ENCODE results near the gene PHF5A. TPM values are rescaled to one million over a fixed set of nuclear protein-coding genes. Genes with fewer than 3 reads are reported as not detected.

The PHF5A gene
- total RNA-seq, 1 donor: 34.5 TPM

DNA sequence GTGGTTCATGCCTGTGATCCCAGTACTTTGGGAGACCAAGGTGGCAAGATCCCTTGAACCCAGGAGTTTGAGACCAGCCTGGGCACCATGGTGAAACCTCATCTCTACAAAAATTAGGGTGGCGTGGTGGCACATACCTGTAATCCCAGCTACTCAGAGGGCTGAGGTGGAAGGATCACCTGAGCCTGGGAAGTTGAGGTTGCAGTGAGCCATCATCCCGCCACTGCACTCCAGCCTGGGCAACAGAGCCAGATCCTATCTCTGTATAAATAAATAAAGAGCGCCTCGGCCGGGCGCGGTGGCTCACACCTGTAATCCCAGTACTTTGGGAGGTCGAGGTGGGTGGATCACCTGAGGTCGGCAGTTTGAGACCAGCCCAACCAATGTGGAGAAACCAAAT is 49.8 kb downstream of the PHF5A start:
- no peak for DNase-seq (ENCODE audit: low read depth in 2 of 3, low spot score in 2 of 3)

DNA sequence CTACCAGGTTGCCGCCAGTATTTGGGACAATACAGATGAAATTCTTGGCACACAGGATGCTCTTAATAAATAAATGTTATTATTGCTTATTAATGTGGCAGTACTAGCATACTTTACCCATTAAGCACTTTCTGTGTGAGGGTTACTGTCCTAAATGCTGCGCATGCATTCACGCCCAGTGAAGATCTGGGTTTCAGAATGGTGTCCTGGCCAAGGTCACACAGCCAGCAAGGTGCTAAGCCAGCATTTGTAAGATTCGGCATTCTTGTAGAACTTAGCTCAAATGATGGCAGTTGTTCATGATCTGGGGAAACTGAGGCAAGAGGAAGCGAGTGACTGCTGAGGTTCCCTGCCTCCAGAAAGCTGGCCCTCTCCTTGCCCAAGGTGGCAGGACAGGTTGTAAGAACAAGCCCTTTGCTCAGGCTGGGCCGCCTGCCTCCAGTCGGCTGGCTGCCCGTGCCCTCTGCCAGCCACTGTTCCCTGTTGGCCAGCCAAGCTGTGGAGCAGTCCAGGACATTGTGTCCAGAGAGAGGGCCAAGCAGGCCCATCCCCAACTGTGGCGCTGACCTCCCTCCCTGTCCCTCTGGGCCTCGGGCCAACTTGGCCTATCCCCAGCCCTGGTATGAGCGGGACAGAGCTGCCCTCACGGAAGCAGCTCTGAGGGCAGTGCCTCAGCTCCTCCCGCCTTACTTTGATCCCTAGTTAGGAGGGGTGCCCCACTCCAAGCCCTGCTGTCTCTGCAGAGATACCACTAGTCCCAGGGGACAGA is 50.7 kb downstream of the PHF5A start:
- no peak for DNase-seq (ENCODE audit: low read depth in 2 of 3, low spot score in 2 of 3)

DNA sequence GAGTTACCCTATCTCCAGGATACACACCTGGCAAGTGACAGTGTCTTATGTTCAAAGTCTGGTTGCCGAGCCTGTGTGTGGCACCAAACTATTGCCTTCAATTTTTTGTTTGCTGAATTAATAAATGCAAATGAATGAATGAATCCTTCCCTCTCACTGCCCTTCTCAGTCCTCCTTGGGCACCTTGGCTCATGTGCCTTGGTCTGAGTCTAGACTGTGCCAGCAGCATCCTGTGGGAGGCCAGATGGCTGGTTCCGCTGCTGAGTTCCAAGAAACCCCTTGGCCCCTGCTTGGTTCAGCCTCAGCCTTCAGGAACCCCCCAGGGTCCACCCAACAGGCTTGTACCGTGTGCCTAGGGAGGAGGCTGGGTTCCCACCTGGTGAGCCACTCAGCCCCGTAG is 52.9 kb downstream of the PHF5A start:
- no peak for DNase-seq (ENCODE audit: low read depth in 2 of 3, low spot score in 2 of 3)

DNA sequence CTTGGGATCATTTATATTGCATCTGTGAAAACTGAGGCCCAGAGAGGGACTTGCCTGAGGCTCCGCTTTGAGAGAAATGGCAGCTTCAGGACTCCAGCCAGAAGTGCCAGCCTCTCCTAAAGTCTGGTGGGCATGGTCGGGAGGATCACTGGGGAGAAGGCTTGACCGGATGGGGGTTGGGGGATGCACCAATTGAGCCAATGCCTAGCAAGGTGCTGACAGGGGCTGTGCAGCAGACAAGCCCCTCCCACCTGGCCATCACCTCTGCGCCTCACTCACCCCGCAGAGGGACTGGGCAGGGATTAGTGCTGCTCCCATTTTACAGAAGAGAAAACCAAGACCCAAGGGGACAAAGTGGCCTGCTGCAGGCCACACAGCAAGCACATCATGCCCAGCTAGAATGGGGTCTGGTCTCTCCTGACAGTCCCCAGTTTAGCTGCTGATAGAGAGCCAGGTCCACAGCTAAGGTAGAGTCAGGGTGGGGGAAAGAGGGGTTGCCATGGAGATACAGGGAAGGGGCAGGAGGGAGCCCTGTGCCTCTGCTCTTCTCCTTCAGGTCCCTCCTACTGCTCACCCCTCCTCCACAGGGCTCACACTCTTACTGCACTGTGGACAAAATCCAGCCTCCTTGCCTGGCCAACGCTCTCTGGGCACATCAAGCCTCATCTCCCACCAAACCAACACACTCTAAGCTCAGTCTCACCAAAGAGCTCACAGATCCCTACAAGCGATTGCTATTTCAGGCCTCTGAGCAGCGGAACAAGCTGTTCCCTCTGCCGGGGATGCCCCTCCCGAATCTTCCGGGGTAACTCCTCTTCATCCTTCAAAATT is 57.3 kb downstream of the PHF5A start:
- DNase-seq (ENCODE audit: low read depth in 2 of 3, low spot score in 2 of 3): no peak

DNA sequence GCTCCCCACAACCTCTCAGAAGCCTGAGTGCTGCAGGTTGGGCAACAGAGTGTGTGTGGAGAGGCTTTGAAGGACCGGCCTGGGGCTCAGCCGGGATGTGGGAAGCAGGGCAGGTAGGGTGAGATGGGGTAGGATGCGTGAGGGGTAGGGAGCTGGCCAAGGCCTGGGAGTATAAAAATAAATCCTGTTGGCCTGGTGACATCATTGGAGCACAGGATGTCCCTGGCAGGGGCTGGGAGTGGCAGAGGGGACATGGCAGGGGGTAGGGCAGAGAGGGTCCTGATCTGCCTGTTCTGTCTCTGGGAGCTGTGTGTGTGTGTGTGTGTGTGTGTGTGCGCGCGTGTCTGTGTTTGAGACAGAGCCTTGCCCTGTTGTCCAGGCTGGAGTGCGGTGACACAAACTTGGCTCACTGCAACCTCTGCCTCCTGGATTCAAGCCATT is 58.2 kb downstream of the PHF5A start:
- DNase-seq (ENCODE audit: low read depth in 2 of 3, low spot score in 2 of 3): no peak

Other genes starting within 250 kb of the PHF5A start
- gene CHADL, start 227.8 kb downstream of the PHF5A start, total RNA-seq: 1.9 TPM
- 36.1 TPM for gene RANGAP1, start 182.5 kb downstream of the PHF5A start, total RNA-seq
- 46.0 TPM for gene ZC3H7B, start 167.2 kb downstream of the PHF5A start, total RNA-seq
- gene TEF, start 86.8 kb downstream of the PHF5A start, total RNA-seq: 2.2 TPM
- 29.9 TPM for gene TOB2, start 21.9 kb downstream of the PHF5A start, total RNA-seq
- gene ACO2, start 425 bp upstream of the PHF5A start, total RNA-seq: 99.1 TPM
- gene POLR3H, start 75.8 kb upstream of the PHF5A start, total RNA-seq: 21.5 TPM
- not detected for gene CSDC2, start 92.3 kb upstream of the PHF5A start, total RNA-seq
- 2.7 TPM for gene PMM1, start 121.1 kb upstream of the PHF5A start, total RNA-seq
- gene DESI1, start 152.4 kb upstream of the PHF5A start, total RNA-seq: 6.7 TPM
- gene XRCC6, start 152.6 kb upstream of the PHF5A start, total RNA-seq: 117 TPM
- 127 TPM for gene SNU13, start 220.2 kb upstream of the PHF5A start, total RNA-seq
- 16.2 TPM for gene MEI1, start 230.8 kb upstream of the PHF5A start, total RNA-seq

All from hematopoietic multipotent progenitor cell (in vitro differentiated cells).